GM13977 (cell line): Measurements from ENCODE around the gene CSAD.
"Not testable (repeated sequence)": the region's sequence is repeated elsewhere in the genome, so short reads cannot be mapped to it uniquely, and the experiment has no call there.

ENCODE experiments used
- DNase-seq: peaks from one replicate; pipeline ENCODE4 v3.0.0; 2012; ENCODE audit warnings: low spot score
- in situ Hi-C: fragments of 300-500 bp; cut with MboI; formaldehyde crosslinking; loops from one replicate; pipeline ENCODE4 v1.12.0; 2022; ENCODE audit warnings: low sequenced_read_pairs, low pct_unique_long_range_greater_than_20kb, mixed read lengths, inconsistent platforms; ENCODE audit not compliant: unreplicated experiment
- TF ChIP-seq, protein P1 (sequence below): IDR thresholded peaks from 2 replicates; pipeline ENCODE4 v1.5.1; 2012; ENCODE audit warnings: mild to moderate bottlenecking, control low read depth; ENCODE audit not compliant: insufficient read depth; ENCODE audit errors: extremely low read depth, missing control alignments

The CSAD gene

DNA sequence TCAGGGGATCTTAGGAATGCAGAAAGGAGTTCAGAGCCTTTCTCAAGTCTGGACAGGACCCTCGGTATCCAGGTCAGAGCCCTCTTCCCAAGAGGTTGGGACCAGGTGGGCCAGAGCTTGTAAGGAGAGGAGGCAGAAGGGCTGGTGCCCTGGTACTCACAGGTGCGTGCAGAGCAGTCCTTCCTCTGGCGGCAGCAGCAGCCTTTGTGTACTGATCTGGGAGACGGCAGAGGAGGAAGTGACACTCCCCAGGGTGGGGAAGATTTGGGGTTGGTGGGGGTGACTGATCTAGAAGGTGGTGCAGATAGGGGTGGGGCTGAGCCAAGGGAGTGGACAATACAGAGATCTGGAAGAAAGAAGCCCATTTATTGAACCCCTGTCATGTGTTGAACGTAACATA is 26.3 kb upstream of the CSAD start, which contains the start of gene ITGB7:
ITGB7 (minus strand) TSS at position 210 of the 400 bp plus-strand sequence. CDS start 6,808 bp downstream, outside the sequence.
- in situ Hi-C loops, result no loop called here
- peak; percentile 78 for DNase-seq
- TF ChIP-seq, protein P1, sequence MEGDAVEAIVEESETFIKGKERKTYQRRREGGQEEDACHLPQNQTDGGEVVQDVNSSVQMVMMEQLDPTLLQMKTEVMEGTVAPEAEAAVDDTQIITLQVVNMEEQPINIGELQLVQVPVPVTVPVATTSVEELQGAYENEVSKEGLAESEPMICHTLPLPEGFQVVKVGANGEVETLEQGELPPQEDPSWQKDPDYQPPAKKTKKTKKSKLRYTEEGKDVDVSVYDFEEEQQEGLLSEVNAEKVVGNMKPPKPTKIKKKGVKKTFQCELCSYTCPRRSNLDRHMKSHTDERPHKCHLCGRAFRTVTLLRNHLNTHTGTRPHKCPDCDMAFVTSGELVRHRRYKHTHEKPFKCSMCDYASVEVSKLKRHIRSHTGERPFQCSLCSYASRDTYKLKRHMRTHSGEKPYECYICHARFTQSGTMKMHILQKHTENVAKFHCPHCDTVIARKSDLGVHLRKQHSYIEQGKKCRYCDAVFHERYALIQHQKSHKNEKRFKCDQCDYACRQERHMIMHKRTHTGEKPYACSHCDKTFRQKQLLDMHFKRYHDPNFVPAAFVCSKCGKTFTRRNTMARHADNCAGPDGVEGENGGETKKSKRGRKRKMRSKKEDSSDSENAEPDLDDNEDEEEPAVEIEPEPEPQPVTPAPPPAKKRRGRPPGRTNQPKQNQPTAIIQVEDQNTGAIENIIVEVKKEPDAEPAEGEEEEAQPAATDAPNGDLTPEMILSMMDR, result no peak

DNA sequence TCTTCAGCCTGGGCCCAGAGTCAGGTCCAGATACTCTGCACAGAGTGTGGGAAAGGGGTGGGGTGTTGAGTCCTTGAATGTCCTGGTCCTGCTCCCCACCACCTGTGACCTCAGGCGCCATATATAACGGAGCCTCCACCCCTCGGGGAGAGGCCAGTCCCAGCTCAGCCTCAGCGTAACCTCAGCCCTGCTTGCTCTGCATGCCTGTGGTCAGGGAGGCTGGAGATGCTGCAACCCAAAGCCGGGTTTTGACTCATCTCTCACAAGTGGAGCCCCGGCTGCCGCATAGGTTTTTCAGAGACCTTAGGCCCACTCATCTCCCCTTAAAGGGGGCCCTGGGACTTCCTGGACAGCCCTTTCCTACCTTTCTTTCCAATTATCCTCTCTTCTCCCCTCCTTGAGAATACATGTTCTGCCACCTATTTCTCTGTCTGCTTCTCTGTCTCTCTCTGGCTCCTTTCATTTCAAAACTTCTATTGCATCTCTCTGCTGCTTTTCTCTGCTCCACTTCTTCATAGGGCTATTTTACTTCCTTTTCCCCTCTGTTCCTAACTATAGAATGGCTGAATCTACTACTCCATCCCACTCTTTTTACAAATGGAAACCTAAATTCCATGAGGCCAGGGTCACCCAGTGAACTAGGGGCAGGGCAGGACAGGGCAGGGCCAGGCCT is 25.2 kb upstream of the CSAD start:
- DNase-seq, result peak; percentile 83
- in situ Hi-C loops, result no loop called here
- TF ChIP-seq, protein P1, result no peak

DNA sequence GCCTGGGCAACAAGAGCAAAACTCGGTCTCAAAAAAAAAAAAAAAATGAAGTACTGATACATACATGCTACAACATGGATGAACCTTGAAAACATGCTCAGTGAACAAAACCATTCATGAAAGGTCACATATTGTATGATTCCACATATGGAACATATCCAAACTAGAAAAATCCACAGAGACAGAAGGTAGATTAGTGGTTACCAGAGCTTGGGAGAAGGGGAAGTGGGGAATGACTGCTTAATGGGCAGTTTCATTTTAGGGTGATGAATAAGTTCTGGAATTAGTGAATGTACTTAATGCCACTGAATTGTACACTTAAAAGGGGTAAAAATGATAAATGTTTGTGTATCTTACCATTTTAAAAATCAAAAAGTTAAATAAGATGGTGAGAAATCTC is 23.6 kb upstream of the CSAD start:
- TF ChIP-seq, protein P1, result no peak
- in situ Hi-C loops, result no loop called here
- DNase-seq, result no peak

DNA sequence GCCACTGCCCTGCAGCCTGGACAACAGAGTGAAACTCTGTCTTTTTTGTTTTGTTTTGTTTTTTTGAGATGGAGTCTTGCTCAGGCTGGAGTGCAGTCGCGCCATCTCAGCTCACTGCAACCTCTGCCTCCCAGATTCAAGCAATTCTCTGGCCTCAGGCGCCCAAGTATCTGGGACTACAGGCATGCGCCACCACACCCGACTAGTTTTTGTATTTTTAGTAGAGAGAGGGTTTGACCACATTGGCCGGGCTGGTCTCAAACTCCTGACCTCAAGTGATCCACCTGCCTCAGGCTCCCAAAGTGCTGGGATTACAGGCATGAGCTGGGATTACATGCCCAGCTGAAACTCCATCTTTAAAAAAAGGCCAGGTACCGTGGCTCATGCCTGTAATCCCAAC is 21.6 kb upstream of the CSAD start:
- DNase-seq, in situ Hi-C loops: not testable (repeated sequence)

DNA sequence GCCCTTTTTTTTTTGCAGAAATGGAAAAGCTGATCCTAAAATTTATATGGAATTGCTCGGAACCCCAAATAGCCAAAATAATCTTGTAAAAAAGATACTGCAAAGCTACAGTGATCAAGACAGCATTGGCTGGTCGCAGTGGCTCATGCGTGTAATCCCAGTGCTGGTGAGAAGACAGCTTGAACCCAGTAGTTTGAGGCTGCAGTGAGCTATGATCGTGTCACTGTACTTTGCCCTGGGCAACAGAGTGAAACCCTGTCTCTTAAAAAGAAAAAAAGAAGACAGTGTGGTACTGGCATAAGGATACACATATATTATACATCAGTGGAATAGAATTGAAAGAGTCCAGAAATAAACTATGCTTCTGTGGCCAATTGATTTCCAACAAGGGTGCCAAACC is 20.9 kb upstream of the CSAD start:
- in situ Hi-C loops, result no loop called here
- TF ChIP-seq, protein P1, result no peak
- no peak for DNase-seq

DNA sequence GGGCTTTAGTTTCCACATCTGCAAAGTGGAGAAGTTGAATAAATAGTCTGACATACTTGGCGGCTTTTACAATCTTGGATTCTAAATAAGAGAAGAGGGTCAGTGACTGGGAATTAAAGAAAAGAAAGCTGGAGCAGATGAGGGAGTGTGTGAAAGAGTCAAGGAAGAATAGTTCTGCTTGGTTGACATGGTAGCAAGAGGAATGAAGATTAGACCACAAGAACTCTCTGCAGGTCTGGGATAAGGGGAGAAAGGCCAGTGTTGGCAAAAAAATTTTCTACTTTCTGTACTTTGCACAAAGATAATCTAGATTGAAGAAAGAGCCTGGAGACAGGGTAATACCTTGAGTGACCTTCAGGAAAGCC is 20.4 kb upstream of the CSAD start:
- TF ChIP-seq, protein P1, result no peak
- DNase-seq, result no peak
- in situ Hi-C loops, result no loop called here

DNA sequence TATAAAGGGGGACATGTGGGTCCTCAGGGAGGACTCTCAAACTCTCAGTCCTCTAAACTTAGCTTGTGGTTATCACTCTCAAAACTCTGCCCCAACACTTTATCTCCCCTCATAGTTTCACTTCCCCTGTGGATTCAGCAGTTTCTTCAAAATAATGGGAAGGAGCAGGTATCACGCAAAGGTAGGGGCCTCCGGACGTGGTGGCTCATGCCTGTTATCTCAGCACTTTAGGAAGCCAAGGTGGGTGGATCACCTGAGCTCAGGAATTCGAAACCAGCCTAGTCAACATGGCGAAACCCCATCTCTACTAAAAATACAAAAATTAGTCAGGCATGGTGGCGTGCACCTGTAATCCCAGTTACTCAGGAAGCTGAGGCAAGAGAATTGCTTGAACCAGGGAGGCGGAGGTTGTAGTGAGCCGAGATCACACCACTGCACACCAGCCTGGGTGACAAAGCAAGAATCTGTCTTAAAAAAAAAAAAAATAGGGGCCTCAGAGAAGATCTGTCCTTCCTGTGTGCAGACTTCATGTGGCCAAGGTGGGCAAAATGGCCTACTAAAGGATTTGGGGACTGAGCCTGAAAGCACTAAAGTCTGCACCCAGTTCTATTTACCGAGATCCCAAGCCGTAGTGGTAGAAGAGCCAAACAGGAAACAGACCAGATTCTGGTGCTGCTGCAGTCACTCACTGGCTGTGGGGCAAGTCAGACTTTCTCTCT is 19.9 kb upstream of the CSAD start:
- in situ Hi-C loops, result no loop called here
- TF ChIP-seq, protein P1, result no peak
- peak; percentile 71 for DNase-seq
